GM18867 (cell line): ENCODE measurements around the gene PIGX.

ENCODE experiments used
- ATAC-seq: cut with Tn5 transposase; IDR thresholded peaks from one replicate; pipeline ENCODE4 v1.9.1; 2021; ENCODE audit warnings: mild to moderate bottlenecking, moderate library complexity; ENCODE audit not compliant: unreplicated experiment

Gene PIGX

GRCh38 chr3:196711838-196712513, at the start of gene PIGX, which contains the start of gene CEP19:
PIGX (plus strand) TSS chr3:196712377.
CEP19 (minus strand) TSS chr3:196712250; CDS start chr3:196708657, 3,593 bp downstream.
- ATAC-seq, result peak; percentile 79

DNA sequence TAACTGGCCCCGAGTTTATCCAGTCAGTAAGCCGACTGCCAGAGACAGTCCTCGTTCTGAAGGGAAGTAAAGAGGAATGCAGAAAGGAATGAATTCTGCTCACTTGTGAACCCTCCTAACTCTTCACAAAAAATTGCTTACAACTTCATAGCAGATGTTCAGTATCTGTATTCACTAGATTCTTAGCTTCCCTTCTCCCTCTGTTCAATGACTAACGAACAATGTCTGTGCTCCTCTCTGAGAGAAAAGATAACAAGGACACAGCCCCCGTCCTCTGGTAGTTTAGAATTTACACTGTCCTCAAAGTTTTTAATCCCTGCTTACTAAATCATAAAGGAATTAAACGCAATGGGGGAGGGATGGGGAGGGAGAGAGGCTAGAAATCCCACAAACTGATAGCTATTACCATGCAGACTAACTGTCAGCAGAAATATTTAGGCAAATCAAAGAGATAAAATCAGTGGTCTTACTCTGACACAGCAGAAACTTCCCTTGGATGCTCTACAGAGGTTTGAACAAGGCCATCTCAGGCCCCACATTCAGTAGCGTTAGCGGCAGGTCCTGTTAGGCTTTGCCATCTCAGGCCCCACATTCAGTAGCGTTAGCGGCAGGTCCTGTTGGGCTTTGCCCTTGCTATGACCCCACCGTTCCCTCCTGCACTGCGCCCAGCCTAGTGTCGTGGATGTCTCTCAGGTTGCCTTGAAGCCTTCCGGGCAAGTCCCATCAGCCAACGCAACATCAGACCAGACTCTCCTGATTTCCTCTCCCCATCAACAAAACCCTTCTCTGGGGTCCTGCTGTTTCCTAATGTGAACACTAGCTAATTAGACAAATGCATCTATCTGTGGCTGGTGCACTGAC, 49.2 kb upstream of the PIGX start:
- no peak for ATAC-seq

GRCh38 chr3:196666001-196666867, 45.9 kb upstream of the PIGX start:
- ATAC-seq, result no peak

DNA sequence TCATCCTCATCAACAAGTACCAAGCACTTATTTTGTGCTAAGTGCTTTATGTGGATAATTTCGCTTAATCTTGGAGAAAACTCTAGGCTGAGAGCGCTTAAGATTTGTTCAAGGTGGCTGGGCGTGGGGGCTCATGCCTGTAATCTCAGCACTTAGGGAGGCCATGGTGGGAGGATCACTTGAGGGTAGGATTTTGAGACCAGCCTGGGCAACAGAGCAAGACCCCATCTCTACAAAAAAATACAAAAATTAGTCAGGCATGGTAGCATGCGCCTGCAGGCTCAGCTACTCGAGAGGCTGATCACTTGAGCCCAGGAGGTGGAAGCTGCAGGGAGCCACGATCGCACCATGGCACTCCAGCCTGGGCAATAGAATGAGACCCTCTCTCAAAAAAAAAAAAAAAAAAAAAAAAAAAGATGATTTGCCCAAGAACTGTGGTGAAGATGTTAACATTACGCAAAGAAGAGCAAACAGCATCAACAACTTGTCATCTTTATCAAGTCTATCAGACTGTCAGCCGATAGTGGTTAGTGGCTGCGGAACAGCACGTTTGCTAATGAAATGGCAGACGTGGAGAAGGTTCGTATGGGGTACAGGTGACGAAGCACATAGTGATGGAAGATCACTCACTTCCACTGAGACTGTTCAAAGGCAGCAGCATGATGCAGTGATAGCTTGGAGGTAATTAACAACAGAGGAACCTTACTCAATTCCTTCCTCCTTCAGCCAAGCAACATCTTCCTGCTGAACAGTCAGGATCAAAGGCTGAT, 44.9 kb upstream of the PIGX start:
- no peak for ATAC-seq

GRCh38 chr3:196670339-196670738, 41.8 kb upstream of the PIGX start:
- ATAC-seq, result no peak

- ATAC-seq, result no peak
Measured at GRCh38 chr3:196673632-196674031, 38.5 kb upstream of the PIGX start.

- ATAC-seq, result no peak
Measured at GRCh38 chr3:196677353-196677752, 34.8 kb upstream of the PIGX start.

GRCh38 chr3:196677931-196678330, 34.2 kb upstream of the PIGX start:
- no peak for ATAC-seq

DNA sequence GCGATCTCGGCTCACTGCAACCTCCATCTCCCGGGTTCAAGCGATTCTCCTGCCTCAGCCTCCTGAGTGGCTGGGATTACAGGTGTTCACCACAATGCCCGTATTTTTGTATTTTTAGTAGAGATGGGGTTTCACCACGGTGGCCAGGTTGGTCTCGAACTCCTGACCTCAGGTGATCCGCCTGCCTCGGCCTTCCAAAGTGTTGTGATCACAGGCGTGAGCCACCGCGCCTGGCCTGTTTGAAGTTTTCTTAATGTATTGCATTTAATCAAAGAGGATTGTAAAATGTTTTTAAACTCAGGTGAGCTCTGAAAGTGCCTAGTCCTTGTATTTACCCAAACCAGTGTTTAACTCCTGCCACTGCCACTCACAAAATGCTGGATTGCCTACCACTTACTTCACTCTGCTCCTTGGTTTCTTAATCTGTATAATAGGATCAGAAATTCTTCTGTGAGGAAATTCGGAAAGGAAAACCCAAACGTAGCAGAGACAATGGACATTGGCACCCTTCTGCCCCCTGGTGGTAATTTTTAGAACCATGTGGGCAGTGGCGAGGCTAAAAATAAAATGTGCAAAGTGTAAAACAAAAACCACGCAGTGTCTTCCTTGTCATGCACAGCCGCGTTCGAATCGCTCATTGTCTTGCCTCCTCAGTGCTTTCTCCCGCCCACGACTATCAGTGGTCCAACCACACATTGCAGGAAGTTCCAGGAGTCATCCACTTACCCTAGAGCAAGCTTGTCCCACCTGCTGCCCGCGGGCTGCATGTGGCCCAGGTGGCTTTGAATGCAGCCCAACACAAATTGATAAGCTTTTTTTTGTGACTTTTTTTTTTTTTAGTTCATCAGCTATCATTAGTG, 27.4 kb upstream of the PIGX start:
- peak; percentile 88 for ATAC-seq

DNA sequence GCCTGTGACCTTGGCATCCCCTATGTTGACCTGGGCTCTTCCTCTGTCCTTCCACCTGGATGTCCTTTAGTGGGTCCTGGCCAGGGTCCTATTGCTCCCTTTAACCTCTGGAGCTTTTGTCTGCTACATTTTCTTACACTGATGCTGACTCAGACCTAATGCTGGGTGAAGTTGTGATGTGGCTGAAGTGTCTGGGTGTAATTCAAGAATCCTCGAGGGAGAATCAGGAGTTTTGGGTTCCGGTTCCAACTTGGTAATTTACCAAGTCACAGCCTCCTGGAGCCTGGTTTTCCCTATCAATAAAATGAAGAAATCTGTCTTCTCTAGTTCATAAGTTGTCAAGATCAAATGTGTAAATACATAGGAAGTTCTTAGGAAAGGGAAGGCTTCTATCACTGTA, 25.7 kb upstream of the PIGX start:
- ATAC-seq, result no peak

GRCh38 chr3:196688349-196688748, 23.8 kb upstream of the PIGX start:
- ATAC-seq, result no peak

- no peak for ATAC-seq
Measured at GRCh38 chr3:196689941-196690660, 22.1 kb upstream of the PIGX start.

DNA sequence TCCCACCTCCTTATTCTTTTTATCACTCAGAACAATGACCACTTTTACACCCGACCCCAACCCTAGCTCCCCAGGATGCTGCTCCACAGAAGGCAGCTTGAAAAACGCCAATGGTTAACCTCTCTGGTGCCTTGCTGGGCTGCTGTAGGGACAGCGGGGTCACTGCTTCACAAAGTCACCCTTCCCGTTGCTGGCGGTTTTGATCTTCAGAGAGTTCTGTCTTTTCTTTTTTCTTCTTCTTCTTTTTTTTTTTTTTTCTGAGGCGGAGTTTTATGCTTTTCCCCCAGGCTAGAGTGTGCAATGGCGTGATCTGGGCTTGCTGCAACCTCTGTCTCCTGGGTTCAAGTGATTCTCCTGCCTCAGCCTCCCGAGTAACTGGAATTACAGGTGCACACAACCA, 20.8 kb upstream of the PIGX start:
- no peak for ATAC-seq

DNA sequence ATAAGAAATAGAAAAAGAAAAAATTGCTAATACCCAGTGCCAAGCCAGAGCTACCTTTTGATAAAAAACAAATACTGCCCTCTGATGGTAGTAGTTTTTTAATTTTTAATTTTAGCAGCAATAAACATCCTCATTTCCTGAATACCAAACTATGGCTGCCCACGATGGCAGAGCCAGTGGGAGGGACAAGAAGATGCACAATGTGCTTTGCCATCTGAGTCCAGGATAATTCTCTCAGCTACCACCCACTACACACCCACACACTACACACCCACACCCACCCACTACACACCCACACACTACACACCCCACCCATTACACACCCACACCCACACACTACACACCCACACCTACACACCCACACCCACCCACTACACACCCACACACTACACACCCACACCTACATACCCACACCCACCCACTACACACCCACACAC, 18.0 kb upstream of the PIGX start:
- ATAC-seq, result no peak

DNA sequence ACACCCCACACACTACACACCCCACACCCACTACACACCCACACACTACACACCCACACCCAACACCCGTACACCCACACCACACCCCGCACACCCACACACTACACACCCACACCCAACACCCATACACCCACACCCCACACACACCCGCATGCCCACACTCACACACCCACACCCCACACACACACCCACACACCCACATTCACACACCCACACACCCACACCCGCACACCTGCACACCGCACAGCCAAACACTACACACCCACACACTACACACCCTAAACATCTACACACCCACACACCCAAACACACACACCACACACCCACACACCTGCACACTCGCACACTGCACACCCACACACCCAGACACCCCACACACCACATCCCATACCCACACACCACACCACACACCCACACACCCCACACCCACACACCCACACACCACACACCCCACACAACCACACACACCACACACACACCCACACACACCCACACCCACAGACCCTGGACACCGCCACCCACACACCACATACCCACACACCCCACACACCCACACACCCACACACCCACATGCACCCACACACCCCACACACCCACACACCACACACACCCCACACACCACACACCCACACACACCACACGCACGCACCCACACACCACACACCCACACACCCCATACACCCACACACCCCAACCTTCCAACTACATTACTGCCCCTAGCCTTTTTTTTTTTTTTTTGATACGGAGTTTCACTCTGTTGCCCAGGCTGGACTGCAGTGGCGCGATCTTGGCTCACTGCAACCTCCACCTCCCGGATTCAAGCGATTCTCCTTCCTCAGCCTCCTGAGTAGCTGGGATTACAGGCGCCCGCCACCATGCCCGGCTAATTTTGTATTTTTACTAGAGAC, 17.0 kb upstream of the PIGX start:
- ATAC-seq, result no peak

- no peak for ATAC-seq
Measured at GRCh38 chr3:196695849-196696226, 16.3 kb upstream of the PIGX start.

- ATAC-seq, result no peak
Measured at GRCh38 chr3:196697270-196697669, 14.9 kb upstream of the PIGX start.

- ATAC-seq, result no peak
Measured at GRCh38 chr3:196699749-196700148, 12.4 kb upstream of the PIGX start.
